ENCODE data around the gene ABHD14A.

ABHD14A gene

DNA sequence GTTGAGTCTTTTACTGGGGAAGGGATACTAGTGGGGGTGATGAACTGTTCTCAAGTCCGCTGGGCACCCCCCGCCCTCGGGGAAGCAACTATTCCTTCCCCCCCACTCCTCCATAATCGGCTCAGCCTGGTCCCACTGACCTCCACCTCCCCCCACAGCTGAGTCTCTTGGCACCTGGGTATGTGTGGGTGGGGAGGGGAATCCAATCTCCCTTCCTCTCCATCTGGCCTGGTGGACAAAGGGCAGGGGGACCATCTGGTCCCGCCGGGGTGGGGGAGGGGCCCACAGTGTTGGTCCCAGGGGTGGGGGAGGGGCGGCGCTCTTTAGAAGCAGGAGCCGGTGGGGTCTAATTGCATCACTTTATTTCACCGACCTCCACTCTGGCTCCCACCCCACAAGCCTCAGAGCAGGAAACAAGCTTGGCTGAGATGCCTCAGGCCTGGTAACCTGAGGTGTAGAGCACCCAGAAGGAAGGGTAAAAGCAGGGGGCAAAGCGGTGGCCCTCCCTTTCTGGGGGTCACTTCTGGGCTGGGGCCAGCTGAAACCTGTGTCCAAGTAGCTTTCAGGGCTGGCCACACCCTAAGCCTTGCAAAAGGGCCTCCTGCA, 6.6 kb upstream of the ABHD14A start:
- TF ChIP-seq, protein P1, sequence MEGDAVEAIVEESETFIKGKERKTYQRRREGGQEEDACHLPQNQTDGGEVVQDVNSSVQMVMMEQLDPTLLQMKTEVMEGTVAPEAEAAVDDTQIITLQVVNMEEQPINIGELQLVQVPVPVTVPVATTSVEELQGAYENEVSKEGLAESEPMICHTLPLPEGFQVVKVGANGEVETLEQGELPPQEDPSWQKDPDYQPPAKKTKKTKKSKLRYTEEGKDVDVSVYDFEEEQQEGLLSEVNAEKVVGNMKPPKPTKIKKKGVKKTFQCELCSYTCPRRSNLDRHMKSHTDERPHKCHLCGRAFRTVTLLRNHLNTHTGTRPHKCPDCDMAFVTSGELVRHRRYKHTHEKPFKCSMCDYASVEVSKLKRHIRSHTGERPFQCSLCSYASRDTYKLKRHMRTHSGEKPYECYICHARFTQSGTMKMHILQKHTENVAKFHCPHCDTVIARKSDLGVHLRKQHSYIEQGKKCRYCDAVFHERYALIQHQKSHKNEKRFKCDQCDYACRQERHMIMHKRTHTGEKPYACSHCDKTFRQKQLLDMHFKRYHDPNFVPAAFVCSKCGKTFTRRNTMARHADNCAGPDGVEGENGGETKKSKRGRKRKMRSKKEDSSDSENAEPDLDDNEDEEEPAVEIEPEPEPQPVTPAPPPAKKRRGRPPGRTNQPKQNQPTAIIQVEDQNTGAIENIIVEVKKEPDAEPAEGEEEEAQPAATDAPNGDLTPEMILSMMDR (IDR thresholded peaks at IDR 0.05; ENCODE audit: poor library complexity, severe bottlenecking) = no peak
- H3K27me3 ChIP-seq (ENCODE audit: insufficient read depth, poor library complexity, severe bottlenecking) = no peaks in the 10 kb centered on the region
- H3K4me1 ChIP-seq (ENCODE audit: insufficient read depth, poor library complexity, severe bottlenecking) = no peaks in the 10 kb centered on the region
- no peaks in the 10 kb centered on the region for H3K9me3 ChIP-seq (ENCODE audit: severe bottlenecking)
- H3K27ac ChIP-seq (ENCODE audit: poor library complexity, severe bottlenecking) = peak overlapping the region; percentile 75
- peak overlapping the region; percentile 89 for H3K4me3 ChIP-seq (ENCODE audit: severe bottlenecking)
- ATAC-seq (ENCODE audit: low read depth) = 0 out of 3 replicates have a peak, but pooled peaks have one; percentile 3
- no peak for DNase-seq (ENCODE audit: low spot score)
- H3K36me3 ChIP-seq (ENCODE audit: low read depth) = no peaks in the 10 kb centered on the region

DNA sequence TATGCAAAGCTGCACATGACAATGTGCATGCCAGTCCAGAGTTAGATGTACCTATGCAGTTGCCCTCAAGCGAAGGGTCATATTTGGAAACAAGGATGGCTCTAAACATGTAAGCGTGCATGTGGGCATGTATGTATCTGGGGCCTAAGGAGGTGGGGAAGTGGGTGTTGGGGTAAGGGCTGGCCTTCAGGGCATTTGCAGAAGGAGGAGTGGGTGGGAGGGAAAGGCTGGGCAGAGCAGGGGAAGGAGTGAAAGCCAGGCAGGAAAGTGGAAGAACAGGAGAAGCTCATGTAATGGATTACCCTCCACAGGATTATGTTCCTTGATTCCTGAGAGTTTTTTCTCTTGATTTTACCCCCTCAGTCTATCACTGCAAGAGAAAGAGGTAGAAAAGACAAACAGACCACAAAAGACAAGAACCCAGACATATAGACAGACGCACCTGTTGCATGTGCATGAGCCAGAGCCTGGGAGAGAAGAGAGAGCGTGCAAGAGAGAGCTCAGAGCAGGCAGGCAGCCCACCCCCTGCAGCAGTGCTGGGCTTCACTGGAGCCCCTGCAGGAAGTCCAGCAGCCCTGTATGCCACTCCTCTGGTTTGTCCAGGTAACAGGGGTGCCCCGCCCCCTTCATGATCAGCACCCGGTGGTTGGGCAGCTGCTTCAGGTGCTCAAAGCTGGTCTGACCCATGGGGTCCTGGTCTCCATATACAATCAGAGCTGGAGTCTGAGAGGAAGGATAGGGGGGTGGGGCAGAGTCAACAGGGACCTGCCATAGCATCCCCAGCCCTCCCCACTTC, 5.8 kb upstream of the ABHD14A start:
- no peak for ATAC-seq (ENCODE audit: low read depth)
- H3K9me3 ChIP-seq (ENCODE audit: severe bottlenecking) = no peaks in the 10 kb centered on the region
- TF ChIP-seq, protein P1 (IDR thresholded peaks at IDR 0.05; ENCODE audit: poor library complexity, severe bottlenecking) = no peak
- H3K4me3 ChIP-seq (ENCODE audit: severe bottlenecking) = no peak overlapping the region
- H3K27ac ChIP-seq (ENCODE audit: poor library complexity, severe bottlenecking) = peak overlapping the region; percentile 75
- no peaks in the 10 kb centered on the region for H3K27me3 ChIP-seq (ENCODE audit: insufficient read depth, poor library complexity, severe bottlenecking)
- H3K36me3 ChIP-seq (ENCODE audit: low read depth) = no peaks in the 10 kb centered on the region
- no peak for DNase-seq (ENCODE audit: low spot score)
- peaks cover 1% of the 10 kb centered on the region for H3K4me1 ChIP-seq (ENCODE audit: insufficient read depth, poor library complexity, severe bottlenecking)

DNA sequence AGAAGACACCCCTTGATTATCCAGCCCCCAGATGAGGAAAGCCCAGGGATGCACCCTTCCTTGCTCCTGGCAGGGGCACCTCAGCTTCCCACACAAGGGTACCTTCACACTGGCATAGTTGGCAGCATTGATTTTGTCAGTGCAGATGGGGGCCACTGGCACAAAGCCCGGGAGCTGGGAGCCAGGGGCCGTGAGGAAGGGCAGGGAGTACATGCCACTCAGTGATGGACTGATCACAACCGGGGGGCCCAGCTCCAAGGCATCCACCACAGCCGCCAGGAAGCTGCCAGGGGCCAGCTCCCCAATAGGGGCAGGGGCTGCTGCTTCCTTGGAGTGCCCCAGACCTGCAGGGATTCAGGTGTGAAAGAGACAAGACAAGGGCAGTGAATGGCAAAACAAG, 5.0 kb upstream of the ABHD14A start:
- Histone ChIP-seq H3K4me3 (ENCODE audit: severe bottlenecking) (no peak overlapping the region), H3K27ac (ENCODE audit: poor library complexity, severe bottlenecking) (no peak overlapping the region), H3K36me3 (ENCODE audit: low read depth) (no peaks in the 10 kb centered on the region), H3K27me3 (ENCODE audit: insufficient read depth, poor library complexity, severe bottlenecking) (no peaks in the 10 kb centered on the region), H3K4me1 (ENCODE audit: insufficient read depth, poor library complexity, severe bottlenecking) (peaks cover 8% of the 10 kb centered on the region), H3K9me3 (ENCODE audit: severe bottlenecking) (no peaks in the 10 kb centered on the region)
- TF ChIP-seq, protein P1 (IDR thresholded peaks at IDR 0.05; ENCODE audit: poor library complexity, severe bottlenecking) = no peak
- ATAC-seq (ENCODE audit: low read depth) = no peak
- no peak for DNase-seq (ENCODE audit: low spot score)

- no peak for ATAC-seq (ENCODE audit: low read depth)
- Histone ChIP-seq H3K9me3 (ENCODE audit: severe bottlenecking) (no peaks in the 10 kb centered on the region), H3K27me3 (ENCODE audit: insufficient read depth, poor library complexity, severe bottlenecking) (no peaks in the 10 kb centered on the region), H3K4me3 (ENCODE audit: severe bottlenecking) (no peak overlapping the region), H3K27ac (ENCODE audit: poor library complexity, severe bottlenecking) (no peak overlapping the region), H3K36me3 (ENCODE audit: low read depth) (no peaks in the 10 kb centered on the region), H3K4me1 (ENCODE audit: insufficient read depth, poor library complexity, severe bottlenecking) (peaks cover 8% of the 10 kb centered on the region)
- DNase-seq (ENCODE audit: low spot score) = no peak
- TF ChIP-seq, protein P1 (IDR thresholded peaks at IDR 0.05; ENCODE audit: poor library complexity, severe bottlenecking) = no peak
These were observed 4.1 kb upstream of the ABHD14A start for GRCh38 chr3:51970606-51971300.
